ENCODE results near the gene COL19A1.

- TF ChIP-seq POLR2A (IDR thresholded peaks at IDR 0.05): no peak
- no peak for TF ChIP-seq POLR2AphosphoS5 (IDR thresholded peaks at IDR 0.05)
Observed at GRCh38 chr6:70183538-70183937, 317.2 kb downstream of the COL19A1 start.

Data from prostate gland (tissue), 1 donor.